Cardiac ventricle fibroblast (primary cell): Measurements from ENCODE around the gene PACC1. TPM values are rescaled to one million over a fixed set of nuclear protein-coding genes. Genes with fewer than 3 reads are reported as not detected.

ENCODE experiments used
- total RNA-seq: library from RNA; depleted of rRNA; stranded (reverse); fragments of >200 nt; gene quantifications from 2 replicates; pipeline ENCODE4 v1.2.3, GENCODE V29; 2015

PACC1 gene
- 2.3 and 3.4 TPM in 2 replicates for total RNA-seq

GRCh38 chr1:212414328-212415106 is at the start of gene PACC1:
Gene PACC1, minus strand, starts transcription at chr1:212414886. Its CDS starts 129 bp downstream, at chr1:212414757.

GRCh38 chr1:212432661-212433576 is 18.2 kb upstream of the PACC1 start, which contains the start of gene NENF:
Gene NENF, plus strand, starts transcription at chr1:212432920. Its CDS starts 24 bp downstream, at chr1:212432944.

Other genes with a start within 250 kb of the PACC1 start
- 18.4 and 22.4 TPM in 2 replicates for gene PPP2R5A, start 129.5 kb downstream of the PACC1 start, total RNA-seq
- 100 and 126 TPM in 2 replicates for gene NENF, start 18.0 kb upstream of the PACC1 start, total RNA-seq
- 0.62 and 2.4 TPM in 2 replicates for gene ATF3, start 193.9 kb upstream of the PACC1 start, total RNA-seq